Astrocyte of the cerebellum (primary cell): ENCODE results near the gene TDRD7.

ENCODE experiments used
- DNase-seq: peaks from one replicate; pipeline ENCODE4 v3.0.0-alpha.2; 2011; ENCODE audit warnings: low read depth
- H3K4me3 ChIP-seq: 2 replicates; pipeline ENCODE4 v1.5.1; 2011; ENCODE audit warnings: mild to moderate bottlenecking, low read depth, low read length, moderate library complexity
- CTCF ChIP-seq: IDR thresholded peaks from 2 replicates; pipeline ENCODE4 v1.5.1; 2012; ENCODE audit warnings: low read length, low read depth, moderate library complexity, mild to moderate bottlenecking; ENCODE audit errors: missing control alignments
- in situ Hi-C: cut with HindIII; loops from 2 replicates; pipeline ENCODE4 v1.10.0; 2017; ENCODE audit warnings: low sequenced_read_pairs

TDRD7 gene

GRCh38 chr9:97411789-97412625 lies at the start of gene TDRD7:
Gene TDRD7, plus strand, starts transcription at chr9:97412096. Its CDS starts 16,370 bp downstream, at chr9:97428466.
- H3K4me3 ChIP-seq: peak within 1 kb of the TSS; percentile 70
- TF ChIP-seq CTCF: peak; percentile 92
- in situ Hi-C loops: no loop called here
- peak; percentile 24 for DNase-seq

- H3K4me3 ChIP-seq: no peak overlapping the region
- no peak for TF ChIP-seq CTCF
- no peak for DNase-seq
- in situ Hi-C loops: no loop called here
Observed at GRCh38 chr9:97362777-97363545, 48.9 kb upstream of the TDRD7 start.

GRCh38 chr9:97363661-97364299 lies 48.1 kb upstream of the TDRD7 start:
- H3K4me3 ChIP-seq: no peak overlapping the region
- no peak for TF ChIP-seq CTCF
- in situ Hi-C loops: no loop called here
- no peak for DNase-seq

GRCh38 chr9:97364769-97365490 lies 47.0 kb upstream of the TDRD7 start:
- TF ChIP-seq CTCF: no peak
- in situ Hi-C loops: loop anchor here (5.0 kb wide), 1 partner anchor 68 kb away; no protein-coding TSS in a partner anchor
- no peak overlapping the region for H3K4me3 ChIP-seq
- DNase-seq: no peak

- no peak for DNase-seq
- in situ Hi-C loops: loop anchor here (5.0 kb wide), 1 partner anchor 68 kb away; no protein-coding TSS in a partner anchor
- no peak overlapping the region for H3K4me3 ChIP-seq
- TF ChIP-seq CTCF: no peak
Observed at GRCh38 chr9:97365634-97366033, 46.3 kb upstream of the TDRD7 start.
